Body of pancreas (tissue), 4 donors: ENCODE data around the gene CXCR4. TPM values are rescaled to one million over a fixed set of nuclear protein-coding genes. Genes with fewer than 3 reads are reported as not detected.

ENCODE experiments used
- ATAC-seq: fragments of 150-250 bp; one replicate; pipeline ENCODE4 v1.9.1; 2016
- DNase-seq, 4 donors: peaks; one replicate each; pipeline ENCODE4 v3.0.0-alpha.2; 2019
- H3K27ac ChIP-seq, 4 donors: fragments of 200-600 bp; sonication (generic); 1 replicate in 3 of 4; 2 replicates in 1 of 4; pipeline versions ENCODE4 v1.5.1 to v1.6.1; 2016 to 2019; ENCODE audit warnings: mild to moderate bottlenecking in 1 of 4, mixed read lengths in 1 of 4, moderate library complexity in 1 of 4
- H3K27me3 ChIP-seq, 2 donors: fragments of 200-600 bp; sonication (generic); one replicate each; pipeline ENCODE4 v1.6.0; 2016; ENCODE audit warnings: mild to moderate bottlenecking in 1 of 2
- H3K36me3 ChIP-seq, 2 donors: fragments of 200-600 bp; sonication (generic); replicated peaks in 1 of 2; 2 replicates each; pipeline ENCODE4 v1.5.1; 2016; ENCODE audit warnings: low read depth in 2 of 2; ENCODE audit not compliant: insufficient read depth in 1 of 2
- H3K4me1 ChIP-seq: fragments of 200-600 bp; sonication (generic); one replicate; pipeline ENCODE4 v1.6.0; 2016
- H3K4me3 ChIP-seq, 2 donors: fragments of 200-600 bp; sonication (generic); 1 replicate in 1 of 2; 2 replicates in 1 of 2; pipeline ENCODE4 v1.5.1; 2016 to 2019
- H3K9me3 ChIP-seq, 3 donors: fragments of 200-600 bp; sonication (generic); 1 replicate in 2 of 3; 2 replicates in 1 of 3; pipeline ENCODE4 v1.5.1; 2016
- POLR2A ChIP-seq, 3 donors: fragments of 450-650 bp; IDR thresholded peaks; one replicate each; pipeline ENCODE4 v1.6.1; 2016; ENCODE audit warnings: antibody characterized with exemption in 3 of 3, mild to moderate bottlenecking in 2 of 3
- WGBS, 2 donors: methylation state at CpG; one replicate each; pipeline ENCODE4 v1.1.5; 2017; 5-methylcytosine and 5-hydroxymethylcytosine counted together
- intact Hi-C: fragments of 100-400 bp; cut with DNase I; formaldehyde crosslinking; loops from one replicate; pipeline ENCODE4 v1.15.1; 2023
- total RNA-seq, 2 donors: library from RNA; depleted of rRNA; stranded (reverse); fragments of >200 nt; gene quantifications; one replicate each; pipeline ENCODE4 v1.1.0, GENCODE V29; 2016
- TF ChIP-seq, protein P1 (sequence below), 7 experiments: fragments of 450-650 bp in 4 of 7; fragments of 200-600 bp in 3 of 7; sonication (generic) in 3 of 7; IDR thresholded peaks; one replicate each; pipeline ENCODE4 v1.5.1; 2016 to 2019; ENCODE audit warnings: antibody characterized with exemption in 7 of 7

CXCR4 gene
- 10 to 100 TPM in 1 of 2 donors, under 1 TPM in 1; 0.33 to 10.6 TPM for total RNA-seq

DNA sequence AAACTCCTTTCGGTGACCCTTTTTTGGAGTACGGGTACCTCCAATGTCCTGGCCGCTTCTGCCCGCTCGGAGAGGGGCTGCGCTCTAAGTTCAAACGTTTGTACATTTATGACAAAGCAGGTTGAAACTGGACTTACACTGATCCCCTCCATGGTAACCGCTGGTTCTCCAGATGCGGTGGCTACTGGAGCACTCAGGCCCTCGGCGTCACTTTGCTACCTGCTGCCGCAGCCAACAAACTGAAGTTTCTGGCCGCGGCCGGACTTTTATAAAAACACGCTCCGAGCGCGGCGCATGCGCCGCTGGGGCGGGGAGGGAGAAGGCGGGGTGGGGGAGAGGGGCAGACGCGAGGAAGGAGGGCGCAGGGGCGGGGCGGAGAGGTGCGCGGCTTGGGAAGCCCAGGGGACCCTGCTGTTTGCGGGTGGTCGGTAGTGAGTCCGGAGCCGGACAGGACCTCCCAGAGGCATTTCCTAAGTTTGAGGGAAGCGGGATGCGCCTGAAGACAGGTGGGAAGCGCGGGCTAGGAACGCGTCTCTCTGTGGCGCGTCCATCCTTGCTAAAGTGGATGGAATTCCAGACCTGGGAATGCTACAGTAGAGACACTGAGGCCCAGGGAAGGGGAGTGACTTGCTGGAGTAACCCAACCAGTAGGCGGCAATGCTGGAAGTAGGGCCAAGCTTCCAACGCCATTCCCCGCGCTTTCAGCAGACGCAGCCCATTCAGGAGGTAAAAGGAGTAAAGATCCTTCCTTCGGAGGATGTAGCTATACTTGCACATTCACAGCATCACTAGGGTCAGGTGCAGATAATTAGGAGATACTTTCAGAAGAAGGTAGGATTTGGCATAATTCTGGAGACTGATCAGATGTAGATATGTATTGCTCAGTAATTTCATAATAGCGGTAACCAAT lies at the start of gene CXCR4:
TSS of gene CXCR4 (minus strand) at position 241 of the 910 bp plus-strand sequence. CDS start at position 152, 89 bp downstream.
- DNase-seq (peak; percentile 44 to 72 (median 52)), ATAC-seq (peak; percentile 26)
- peak within 1 kb of the TSS in 1 of 2 donors; percentile 27 for H3K4me3 ChIP-seq
- WGBS, 2 donors, result 1 to 2% methylated on average over 19 to 50 of the region's 50 CpGs
- intact Hi-C loops, result no loop called here
- TF ChIP-seq, protein P1, sequence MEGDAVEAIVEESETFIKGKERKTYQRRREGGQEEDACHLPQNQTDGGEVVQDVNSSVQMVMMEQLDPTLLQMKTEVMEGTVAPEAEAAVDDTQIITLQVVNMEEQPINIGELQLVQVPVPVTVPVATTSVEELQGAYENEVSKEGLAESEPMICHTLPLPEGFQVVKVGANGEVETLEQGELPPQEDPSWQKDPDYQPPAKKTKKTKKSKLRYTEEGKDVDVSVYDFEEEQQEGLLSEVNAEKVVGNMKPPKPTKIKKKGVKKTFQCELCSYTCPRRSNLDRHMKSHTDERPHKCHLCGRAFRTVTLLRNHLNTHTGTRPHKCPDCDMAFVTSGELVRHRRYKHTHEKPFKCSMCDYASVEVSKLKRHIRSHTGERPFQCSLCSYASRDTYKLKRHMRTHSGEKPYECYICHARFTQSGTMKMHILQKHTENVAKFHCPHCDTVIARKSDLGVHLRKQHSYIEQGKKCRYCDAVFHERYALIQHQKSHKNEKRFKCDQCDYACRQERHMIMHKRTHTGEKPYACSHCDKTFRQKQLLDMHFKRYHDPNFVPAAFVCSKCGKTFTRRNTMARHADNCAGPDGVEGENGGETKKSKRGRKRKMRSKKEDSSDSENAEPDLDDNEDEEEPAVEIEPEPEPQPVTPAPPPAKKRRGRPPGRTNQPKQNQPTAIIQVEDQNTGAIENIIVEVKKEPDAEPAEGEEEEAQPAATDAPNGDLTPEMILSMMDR (IDR thresholded peaks at IDR 0.05), result no peak
- TF ChIP-seq POLR2A (IDR thresholded peaks at IDR 0.05), result peak in 2 of 3 donors; percentile 61 to 77
- H3K9me3 ChIP-seq, result no peaks in the 10 kb centered on the region
- peaks cover 31% of the 10 kb centered on the region for H3K4me1 ChIP-seq
- H3K27me3 ChIP-seq, result peaks cover 0 to 6% of the 10 kb centered on the region in 2 donors
- peak within 1 kb of the TSS in 2 of 4 donors; percentile 28 to 64 for H3K27ac ChIP-seq
- H3K36me3 ChIP-seq, result no peaks in the 10 kb centered on the region

DNA sequence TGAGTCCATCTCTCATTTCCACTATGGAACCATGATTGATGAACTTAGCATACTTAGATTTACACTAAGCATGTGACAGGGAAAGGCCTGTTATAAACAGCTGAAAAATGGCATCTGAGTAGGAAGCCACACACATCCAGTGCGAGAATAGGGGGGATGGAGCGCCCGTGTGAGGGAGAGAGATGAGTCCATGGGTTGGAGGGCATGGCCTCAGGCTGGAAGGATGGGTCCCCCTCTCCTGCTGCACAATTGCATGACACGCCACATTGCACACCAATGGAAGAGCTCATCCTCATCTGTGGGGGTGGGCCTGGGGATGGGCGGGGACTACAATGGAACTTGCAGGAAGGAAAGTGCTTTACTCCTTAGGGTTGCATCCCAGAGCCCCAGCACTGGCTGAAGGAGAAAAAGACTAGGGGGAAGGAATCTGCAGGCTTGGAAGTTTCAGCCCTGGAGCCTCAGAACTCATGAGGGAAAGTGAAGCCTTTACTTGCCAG lies 46.4 kb upstream of the CXCR4 start:
- H3K4me1 ChIP-seq, result no peaks in the 10 kb centered on the region
- no peaks in the 10 kb centered on the region for H3K36me3 ChIP-seq
- no peak overlapping the region for H3K27ac ChIP-seq
- ATAC-seq (no peak), DNase-seq (no peak)
- TF ChIP-seq POLR2A (IDR thresholded peaks at IDR 0.05), result no peak
- TF ChIP-seq, protein P1 (IDR thresholded peaks at IDR 0.05), result no peak
- no peak overlapping the region for H3K4me3 ChIP-seq
- no peaks in the 10 kb centered on the region for H3K9me3 ChIP-seq
- no peaks in the 10 kb centered on the region for H3K27me3 ChIP-seq
- intact Hi-C loops, result no loop called here
- 81 to 90% methylated on average over 5 of the region's 5 CpGs for WGBS, 2 donors

DNA sequence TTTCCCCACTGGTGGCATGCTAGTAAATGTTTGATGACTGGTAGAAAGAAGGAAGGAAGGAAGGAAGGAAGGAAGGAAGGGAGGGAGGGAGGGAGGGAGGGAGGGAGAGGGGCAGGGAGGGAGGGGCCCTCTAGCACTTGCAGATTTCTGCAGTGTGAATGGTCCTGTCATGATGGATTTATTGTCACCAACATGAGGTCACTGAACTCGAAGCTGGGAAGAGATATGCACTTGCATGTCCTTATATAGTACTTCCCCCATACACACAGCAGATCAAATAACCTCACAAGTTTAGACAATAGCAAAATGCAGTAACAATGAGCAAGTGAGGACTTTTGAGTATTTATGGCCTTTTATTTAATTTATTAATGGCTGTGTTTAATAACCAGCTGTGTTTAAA lies 44.5 kb upstream of the CXCR4 start:
- no peak for DNase-seq
- no peak overlapping the region for H3K27ac ChIP-seq
- no peak for TF ChIP-seq POLR2A (IDR thresholded peaks at IDR 0.05)
- TF ChIP-seq, protein P1 (IDR thresholded peaks at IDR 0.05), result no peak
- no peak for ATAC-seq
- 7 to 15% methylated on average over 1 of the region's 1 CpG for WGBS, 2 donors
- intact Hi-C loops, result no loop called here
- no peaks in the 10 kb centered on the region for H3K9me3 ChIP-seq
- no peaks in the 10 kb centered on the region for H3K4me1 ChIP-seq
- no peaks in the 10 kb centered on the region for H3K36me3 ChIP-seq
- no peaks in the 10 kb centered on the region for H3K27me3 ChIP-seq
- H3K4me3 ChIP-seq, result no peak overlapping the region

DNA sequence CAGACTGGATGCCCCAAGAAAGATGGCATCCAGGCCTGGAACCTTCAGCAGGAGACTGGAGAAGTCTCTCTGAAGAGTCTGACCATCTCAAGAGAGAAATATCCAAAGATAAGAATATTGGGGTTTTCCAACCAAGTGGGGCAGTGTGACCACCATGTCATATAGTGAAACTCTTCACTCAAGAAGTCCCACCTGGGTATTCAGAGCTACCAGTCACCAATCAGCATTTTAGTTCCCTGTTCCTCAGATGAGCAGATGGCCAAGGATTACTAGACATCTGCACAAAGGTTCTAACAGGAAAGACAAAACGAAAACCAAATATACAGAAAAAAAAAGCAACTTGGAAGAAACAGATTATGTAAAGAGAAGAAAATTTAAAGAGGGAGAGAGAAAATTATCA lies 38.5 kb upstream of the CXCR4 start:
- no peak for ATAC-seq
- intact Hi-C loops, result no loop called here
- Histone ChIP-seq H3K36me3 (no peaks in the 10 kb centered on the region), H3K27ac (no peak overlapping the region), H3K27me3 (no peaks in the 10 kb centered on the region), H3K4me1 (no peaks in the 10 kb centered on the region), H3K4me3 (no peak overlapping the region), H3K9me3 (no peaks in the 10 kb centered on the region)
- no peak for DNase-seq
- TF ChIP-seq, protein P1 (IDR thresholded peaks at IDR 0.05), result no peak
- TF ChIP-seq POLR2A (IDR thresholded peaks at IDR 0.05), result no peak
- WGBS, 2 donors, result 43 to 67% methylated on average over 1 of the region's 1 CpG
